GM18861 (cell line): ENCODE measurements around the gene SIRT7.

Experiments used
- ATAC-seq: cut with Tn5 transposase; IDR thresholded peaks from one replicate; pipeline ENCODE4 v1.9.1; 2021; ENCODE audit not compliant: unreplicated experiment

Gene SIRT7

GRCh38 chr17:81917565-81918332 lies at the start of gene SIRT7:
SIRT7 (minus strand) TSS chr17:81918176; CDS start chr17:81918131, 45 bp downstream.
- ATAC-seq = peak; percentile 50

GRCh38 chr17:81967244-81967532 lies 49.2 kb upstream of the SIRT7 start:
- ATAC-seq = no peak

GRCh38 chr17:81966343-81967243 lies 48.6 kb upstream of the SIRT7 start:
- ATAC-seq = no peak

GRCh38 chr17:81964081-81964849 lies 46.3 kb upstream of the SIRT7 start:
- no peak for ATAC-seq

GRCh38 chr17:81962499-81963441 lies 44.8 kb upstream of the SIRT7 start:
- no peak for ATAC-seq

- no peak for ATAC-seq
Observed at GRCh38 chr17:81961521-81962498, 43.8 kb upstream of the SIRT7 start.

GRCh38 chr17:81961087-81961511 lies 43.1 kb upstream of the SIRT7 start, which contains the start of gene NOTUM:
NOTUM (minus strand) TSS chr17:81961187; CDS start chr17:81960909, 278 bp downstream.
- no peak for ATAC-seq

- no peak for ATAC-seq
Observed at GRCh38 chr17:81960130-81960958, 42.4 kb upstream of the SIRT7 start.

GRCh38 chr17:81959362-81960129 lies 41.6 kb upstream of the SIRT7 start:
- no peak for ATAC-seq

- no peak for ATAC-seq
Observed at GRCh38 chr17:81958633-81959342, 40.8 kb upstream of the SIRT7 start.

- ATAC-seq = no peak
Observed at GRCh38 chr17:81957691-81958432, 39.9 kb upstream of the SIRT7 start.

- no peak for ATAC-seq
Observed at GRCh38 chr17:81956607-81957589, 38.9 kb upstream of the SIRT7 start.

- ATAC-seq = no peak
Observed at GRCh38 chr17:81955756-81956544, 38.0 kb upstream of the SIRT7 start.

- ATAC-seq = no peak
Observed at GRCh38 chr17:81955058-81955681, 37.2 kb upstream of the SIRT7 start.
